GM12892 (cell line): ENCODE results near the gene ELK4.

Source experiments
- POLR2A ChIP-seq: IDR thresholded peaks from 2 replicates; pipeline ENCODE4 v1.6.1; 2011; ENCODE audit warnings: low read depth, low read length, control low read depth
- POLR2AphosphoS5 ChIP-seq: IDR thresholded peaks from 2 replicates; pipeline ENCODE4 v1.6.1; 2011; ENCODE audit warnings: low read depth, low read length, control low read depth
- TAF1 ChIP-seq: IDR thresholded peaks from 2 replicates; pipeline ENCODE4 v1.6.1; 2011; ENCODE audit warnings: low read depth, mild to moderate bottlenecking, control low read depth, low read length, borderline replicate concordance

GRCh38 chr1:205639567-205639966, 7.8 kb upstream of the ELK4 start:
- TF ChIP-seq POLR2A (no peak), POLR2AphosphoS5 (no peak), TAF1 (no peak)
